Esophagus muscularis mucosa (tissue), 4 donors: Measurements from ENCODE around the gene TTLL12. TPM values are rescaled to one million over a fixed set of nuclear protein-coding genes. Genes with fewer than 3 reads are reported as not detected.

Source experiments
- DNase-seq: peaks from one replicate; pipeline ENCODE4 v3.0.0-alpha.2; 2017; ENCODE audit errors: extremely low spot score
- H3K27ac ChIP-seq, 4 donors: fragments of 200-600 bp; sonication (generic); replicated peaks in 1 of 4; 1 replicate in 3 of 4; 2 replicates in 1 of 4; pipeline ENCODE4 v1.5.1; 2016 to 2019; ENCODE audit warnings: mild to moderate bottlenecking in 1 of 4
- H3K27me3 ChIP-seq, 4 donors: fragments of 200-600 bp; sonication (generic); one replicate each; pipeline versions ENCODE4 v1.5.1 to v1.6.0; 2016 to 2019
- H3K36me3 ChIP-seq, 4 donors: fragments of 200-600 bp; sonication (generic); one replicate each; pipeline ENCODE4 v1.5.1; 2016 to 2019
- H3K4me1 ChIP-seq, 4 donors: fragments of 200-600 bp; sonication (generic); one replicate each; pipeline ENCODE4 v1.5.1; 2016 to 2019
- H3K4me3 ChIP-seq, 4 donors: fragments of 200-600 bp; sonication (generic); 1 replicate in 2 of 4; 2 replicates in 2 of 4; pipeline ENCODE4 v1.5.1; 2016 to 2019; ENCODE audit warnings: mild to moderate bottlenecking in 4 of 4, moderate library complexity in 1 of 4
- H3K9me3 ChIP-seq, 4 donors: fragments of 200-600 bp; sonication (generic); 1 replicate in 3 of 4; 2 replicates in 1 of 4; pipeline ENCODE4 v1.5.1; 2016 to 2019
- CTCF ChIP-seq, 3 experiments: fragments of 200-600 bp in 2 of 3; fragments of 450-650 bp in 1 of 3; sonication (generic) in 2 of 3; IDR thresholded peaks; one replicate each; pipeline ENCODE4 v1.5.1; 2017 to 2019; ENCODE audit warnings: antibody characterized with exemption in 3 of 3, mild to moderate bottlenecking in 2 of 3, moderate library complexity in 1 of 3
- EP300 ChIP-seq: sonication (generic); formaldehyde crosslinking; IDR thresholded peaks from one replicate; pipeline ENCODE4 v1.6.1; 2017; ENCODE audit warnings: antibody characterized with exemption
- POLR2A ChIP-seq: fragments of 450-650 bp; IDR thresholded peaks from one replicate; pipeline ENCODE4 v1.6.1; 2017; ENCODE audit warnings: antibody characterized with exemption, moderate library complexity, mild to moderate bottlenecking, low read depth
- POLR2AphosphoS5 ChIP-seq, 2 donors: sonication (generic); formaldehyde crosslinking; IDR thresholded peaks; one replicate each; pipeline ENCODE4 v1.6.1; 2017; ENCODE audit warnings: antibody characterized with exemption in 2 of 2
- WGBS: methylation state at CpG from one replicate; pipeline ENCODE4 v1.1.5; 2018; 5-methylcytosine and 5-hydroxymethylcytosine counted together
- intact Hi-C: fragments of 100-400 bp; cut with DNase I; formaldehyde crosslinking; loops from one replicate; pipeline ENCODE4 v1.15.1; 2023
- total RNA-seq, 4 donors: library from RNA; depleted of rRNA; stranded (reverse); fragments of >200 nt; gene quantifications; one replicate each; pipeline versions ENCODE4 v1.1.0 to v1.2.1, GENCODE V29; 2016

TTLL12 gene
- total RNA-seq, 4 donors from 2014 or later: 19.9 to 32.8 (median 28.0) TPM

- Histone ChIP-seq H3K4me1 (peaks cover 0 to 5% (median 0%) of the 10 kb centered on the region in 4 donors), H3K27me3 (no peaks in the 10 kb centered on the region), H3K36me3 (peaks cover 0 to 54% (median 37%) of the 10 kb centered on the region in 4 donors), H3K27ac (no peak overlapping the region), H3K4me3 (no peak overlapping the region), H3K9me3 (no peaks in the 10 kb centered on the region)
- TF ChIP-seq POLR2A (no peak), CTCF (IDR thresholded peaks at IDR 0.05) (no peak), POLR2AphosphoS5 (IDR thresholded peaks at IDR 0.05) (no peak), EP300 (no peak)
- WGBS: 84% methylated on average over 22 of the region's 26 CpGs
- DNase-seq: no peak
- intact Hi-C loops: no loop called here
Measured at GRCh38 chr22:43208703-43209522, 22.0 kb upstream of the TTLL12 start.

- intact Hi-C loops: no loop called here
- H3K27me3 ChIP-seq: no peaks in the 10 kb centered on the region
- no peak for DNase-seq
- peaks cover 0 to 60% (median 36%) of the 10 kb centered on the region in 4 donors for H3K36me3 ChIP-seq
- H3K27ac ChIP-seq: no peak overlapping the region
- 86% methylated on average over 13 of the region's 26 CpGs for WGBS
- H3K4me1 ChIP-seq: peaks cover 0 to 2% (median 0%) of the 10 kb centered on the region in 4 donors
- TF ChIP-seq EP300 (no peak), CTCF (IDR thresholded peaks at IDR 0.05) (no peak), POLR2A (no peak), POLR2AphosphoS5 (IDR thresholded peaks at IDR 0.05) (no peak)
- no peaks in the 10 kb centered on the region for H3K9me3 ChIP-seq
- no peak overlapping the region for H3K4me3 ChIP-seq
Measured at GRCh38 chr22:43207849-43208702, 21.1 kb upstream of the TTLL12 start.

- H3K9me3 ChIP-seq: no peaks in the 10 kb centered on the region
- H3K36me3 ChIP-seq: peaks cover 0 to 60% (median 33%) of the 10 kb centered on the region in 4 donors
- DNase-seq: no peak
- H3K27me3 ChIP-seq: no peaks in the 10 kb centered on the region
- no peaks in the 10 kb centered on the region for H3K4me1 ChIP-seq
- intact Hi-C loops: no loop called here
- no peak overlapping the region for H3K27ac ChIP-seq
- TF ChIP-seq POLR2A (no peak), CTCF (IDR thresholded peaks at IDR 0.05) (no peak), POLR2AphosphoS5 (IDR thresholded peaks at IDR 0.05) (no peak), EP300 (no peak)
- no peak overlapping the region for H3K4me3 ChIP-seq
- 94% methylated on average over 12 of the region's 13 CpGs for WGBS
Measured at GRCh38 chr22:43207386-43207785, 20.5 kb upstream of the TTLL12 start.

GRCh38 chr22:43206509-43207161 lies 19.7 kb upstream of the TTLL12 start:
- intact Hi-C loops: no loop called here
- no peak overlapping the region for H3K4me3 ChIP-seq
- WGBS: 53% methylated on average over 17 of the region's 23 CpGs
- no peak for DNase-seq
- no peak overlapping the region for H3K27ac ChIP-seq
- H3K36me3 ChIP-seq: peaks cover 0 to 56% (median 32%) of the 10 kb centered on the region in 4 donors
- no peaks in the 10 kb centered on the region for H3K27me3 ChIP-seq
- H3K9me3 ChIP-seq: no peaks in the 10 kb centered on the region
- TF ChIP-seq CTCF (IDR thresholded peaks at IDR 0.05) (no peak), EP300 (no peak), POLR2A (no peak), POLR2AphosphoS5 (IDR thresholded peaks at IDR 0.05) (no peak)
- H3K4me1 ChIP-seq: no peaks in the 10 kb centered on the region
